NB4 (cell line): Measurements from ENCODE around the gene COL5A1.
A peak's percentile ranks its signal among the peaks of the same experiment; 100 is the strongest.

Experiments
- DNase-seq: peaks from one replicate; pipeline ENCODE4 v3.0.0; 2010; ENCODE audit warnings: low read depth
- H3K4me3 ChIP-seq: one replicate; pipeline ENCODE4 v1.5.1; 2011; ENCODE audit warnings: mild to moderate bottlenecking, low read depth, low read length, moderate library complexity
- MYC ChIP-seq: IDR thresholded peaks from 2 replicates; pipeline ENCODE4 v1.6.1; 2011; ENCODE audit warnings: low read depth, low read length
- POLR2A ChIP-seq: IDR thresholded peaks from 2 replicates; pipeline ENCODE4 v1.6.1; 2011; ENCODE audit warnings: mild to moderate bottlenecking; ENCODE audit not compliant: insufficient read length; ENCODE audit errors: extremely low read depth
- TF ChIP-seq, protein P1 (sequence below): IDR thresholded peaks from one replicate; pipeline ENCODE4 v1.5.1; 2012; ENCODE audit warnings: low read depth, low read length
- TF ChIP-seq, protein P2 (sequence below): IDR thresholded peaks from 2 replicates; pipeline ENCODE4 v1.6.1; 2011; ENCODE audit warnings: low read depth, low read length

COL5A1 gene

DNA sequence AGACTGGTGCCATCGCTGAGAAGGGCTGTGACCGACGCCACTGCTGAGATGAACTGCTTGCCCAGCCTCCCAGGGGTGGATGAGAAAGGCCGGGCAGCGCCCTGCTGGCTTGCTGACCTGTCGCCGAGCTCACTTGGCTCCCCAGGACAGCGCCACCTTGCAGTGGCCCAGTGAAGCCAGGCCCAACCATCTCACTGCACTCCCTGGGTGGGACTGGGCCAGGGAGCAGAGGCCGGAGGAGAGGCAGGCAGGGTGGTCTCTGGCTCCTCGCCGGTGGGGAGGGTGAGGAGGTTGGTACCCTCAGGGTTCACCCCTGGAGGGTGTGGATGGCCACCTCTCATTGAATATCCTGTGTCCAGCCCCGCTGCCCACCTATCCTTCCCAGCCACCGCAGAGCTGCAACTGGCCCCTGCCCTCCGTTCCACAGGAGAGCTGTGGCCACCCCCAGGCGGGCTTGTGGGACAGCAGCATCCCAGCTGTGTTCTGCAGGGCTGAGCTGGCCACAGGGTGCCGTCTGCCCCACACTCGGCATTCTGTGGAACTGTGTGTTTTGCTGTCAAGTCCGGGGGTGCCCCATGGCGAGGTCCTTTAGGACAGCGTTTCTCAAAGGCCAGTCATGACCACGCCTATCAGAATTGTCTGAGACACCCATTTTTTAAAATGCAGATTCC is 198.0 kb downstream of the COL5A1 start:
- H3K4me3 ChIP-seq, result no peak overlapping the region
- no peak for DNase-seq
- TF ChIP-seq MYC, result no peak
- TF ChIP-seq, protein P1, sequence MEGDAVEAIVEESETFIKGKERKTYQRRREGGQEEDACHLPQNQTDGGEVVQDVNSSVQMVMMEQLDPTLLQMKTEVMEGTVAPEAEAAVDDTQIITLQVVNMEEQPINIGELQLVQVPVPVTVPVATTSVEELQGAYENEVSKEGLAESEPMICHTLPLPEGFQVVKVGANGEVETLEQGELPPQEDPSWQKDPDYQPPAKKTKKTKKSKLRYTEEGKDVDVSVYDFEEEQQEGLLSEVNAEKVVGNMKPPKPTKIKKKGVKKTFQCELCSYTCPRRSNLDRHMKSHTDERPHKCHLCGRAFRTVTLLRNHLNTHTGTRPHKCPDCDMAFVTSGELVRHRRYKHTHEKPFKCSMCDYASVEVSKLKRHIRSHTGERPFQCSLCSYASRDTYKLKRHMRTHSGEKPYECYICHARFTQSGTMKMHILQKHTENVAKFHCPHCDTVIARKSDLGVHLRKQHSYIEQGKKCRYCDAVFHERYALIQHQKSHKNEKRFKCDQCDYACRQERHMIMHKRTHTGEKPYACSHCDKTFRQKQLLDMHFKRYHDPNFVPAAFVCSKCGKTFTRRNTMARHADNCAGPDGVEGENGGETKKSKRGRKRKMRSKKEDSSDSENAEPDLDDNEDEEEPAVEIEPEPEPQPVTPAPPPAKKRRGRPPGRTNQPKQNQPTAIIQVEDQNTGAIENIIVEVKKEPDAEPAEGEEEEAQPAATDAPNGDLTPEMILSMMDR, result peak; percentile 9
- TF ChIP-seq, protein P2, sequence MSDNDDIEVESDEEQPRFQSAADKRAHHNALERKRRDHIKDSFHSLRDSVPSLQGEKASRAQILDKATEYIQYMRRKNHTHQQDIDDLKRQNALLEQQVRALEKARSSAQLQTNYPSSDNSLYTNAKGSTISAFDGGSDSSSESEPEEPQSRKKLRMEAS, result no peak

- no peak overlapping the region for H3K4me3 ChIP-seq
- TF ChIP-seq POLR2A (no peak), MYC (no peak)
- TF ChIP-seq, protein P2, result no peak
- TF ChIP-seq, protein P1, result no peak
- DNase-seq, result no peak
These were observed 198.9 kb downstream of the COL5A1 start for GRCh38 chr9:134840511-134840910.

DNA sequence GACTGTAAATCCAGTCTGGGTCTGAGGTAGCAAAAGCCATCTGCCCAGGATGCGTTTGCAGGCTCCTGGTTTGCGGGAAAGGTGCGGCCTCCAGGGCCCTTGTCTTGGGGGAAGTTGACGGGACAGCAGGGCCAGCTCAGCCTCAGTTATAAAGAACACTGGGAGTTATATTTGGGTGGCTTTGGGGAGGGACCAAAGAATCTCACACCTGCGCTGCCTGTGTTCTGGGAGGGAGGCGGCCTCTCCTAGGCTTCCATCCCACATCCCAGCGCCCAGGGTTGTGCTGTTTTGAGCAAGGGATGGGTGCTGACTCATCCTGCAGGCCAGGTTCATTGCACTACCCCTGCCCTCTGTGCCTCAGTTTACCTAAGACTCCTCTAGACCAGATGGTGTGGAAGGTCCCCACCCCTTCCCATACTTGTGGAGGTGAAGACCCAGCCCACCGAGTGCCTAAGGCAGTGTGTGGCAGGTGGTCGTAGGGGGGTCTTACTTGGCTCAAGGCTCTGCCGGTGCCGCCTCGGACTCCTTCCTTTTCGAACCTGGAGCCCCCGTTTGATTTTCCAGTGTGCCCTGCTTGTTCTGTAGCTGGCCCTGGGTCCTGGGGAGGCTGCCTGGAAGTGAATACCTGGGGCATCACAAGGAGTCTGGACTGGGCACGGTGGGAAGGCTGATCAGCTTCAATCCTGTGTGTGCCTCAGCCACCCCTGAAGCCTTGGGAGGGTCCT is 199.7 kb downstream of the COL5A1 start:
- no peak for TF ChIP-seq MYC
- no peak for TF ChIP-seq POLR2A
- TF ChIP-seq, protein P1, result no peak
- TF ChIP-seq, protein P2, result no peak
- H3K4me3 ChIP-seq, result no peak overlapping the region
- no peak for DNase-seq

DNA sequence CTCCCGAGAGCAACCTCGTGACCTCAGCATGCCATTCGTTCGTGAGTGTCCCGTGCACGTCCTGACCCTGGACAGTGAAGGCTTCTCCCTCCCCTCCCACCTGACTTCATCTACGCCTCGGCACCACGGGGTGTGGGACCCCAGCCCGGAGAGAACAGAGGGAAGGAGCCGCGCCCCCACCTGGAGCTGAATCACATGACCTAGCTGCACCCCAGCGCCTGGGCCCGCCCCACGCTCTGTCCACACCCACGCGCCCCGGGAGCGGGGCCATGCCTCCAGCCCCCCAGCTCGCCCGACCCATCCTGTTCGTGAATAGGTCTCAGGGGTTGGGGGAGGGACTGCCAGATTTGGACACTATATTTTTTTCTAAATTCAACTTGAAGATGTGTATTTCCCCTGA is 200.7 kb downstream of the COL5A1 start:
- H3K4me3 ChIP-seq, result no peak overlapping the region
- DNase-seq, result no peak
- TF ChIP-seq, protein P2, result no peak
- TF ChIP-seq POLR2A, result no peak
- TF ChIP-seq, protein P1, result no peak
- no peak for TF ChIP-seq MYC

GRCh38 chr9:134843740-134844139 is 202.1 kb downstream of the COL5A1 start:
- no peak for DNase-seq
- H3K4me3 ChIP-seq, result no peak overlapping the region
- TF ChIP-seq, protein P2, result no peak
- TF ChIP-seq POLR2A (no peak), MYC (no peak)
- TF ChIP-seq, protein P1, result no peak
